GM19467 (cell line): ENCODE data around the gene DRC3.

Experiments
- ATAC-seq: cut with Tn5 transposase; IDR thresholded peaks from one replicate; pipeline ENCODE4 v1.9.1; 2021; ENCODE audit warnings: mild to moderate bottlenecking, moderate library complexity; ENCODE audit not compliant: unreplicated experiment

The DRC3 gene

DNA sequence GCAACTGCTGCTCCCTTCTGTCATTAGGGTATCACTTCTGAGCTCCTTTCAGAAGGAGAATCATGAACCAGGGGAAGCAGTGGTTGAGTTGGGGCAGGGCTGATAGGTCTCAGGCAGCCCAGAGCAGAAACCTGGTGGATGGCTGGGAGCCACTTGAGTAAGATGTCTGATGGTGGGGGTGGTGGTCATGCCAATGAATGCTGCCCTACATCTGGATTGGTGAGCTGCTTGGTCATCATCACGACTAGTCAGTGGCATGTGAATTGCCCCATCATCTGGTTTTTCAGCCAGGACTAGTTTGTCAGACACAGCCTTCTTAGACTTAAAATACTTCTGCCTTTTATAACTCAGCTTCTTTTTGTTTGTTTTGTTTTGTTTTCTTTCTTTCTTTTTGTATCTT lies 69.1 kb downstream of the DRC3 start:
- ATAC-seq: no peak

DNA sequence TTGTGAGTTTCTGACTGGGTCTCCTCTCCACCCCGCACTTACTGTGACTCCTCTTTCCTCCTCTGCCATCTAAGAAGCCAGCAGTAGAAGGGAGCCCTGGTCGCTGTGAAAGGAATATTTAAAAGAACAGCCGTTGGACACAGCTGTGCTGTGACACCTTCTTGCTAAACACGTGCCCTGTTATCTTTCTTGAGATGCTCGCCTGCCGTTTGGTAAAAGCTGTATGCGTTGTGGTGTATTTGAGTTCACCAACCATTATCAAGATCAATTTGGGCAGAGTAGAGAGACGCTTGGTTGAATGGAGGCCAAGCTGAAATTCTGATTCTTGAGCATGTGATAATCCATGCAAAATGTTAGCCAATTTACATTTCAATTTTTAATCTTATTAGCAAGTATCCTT lies 70.3 kb downstream of the DRC3 start:
- ATAC-seq: no peak

DNA sequence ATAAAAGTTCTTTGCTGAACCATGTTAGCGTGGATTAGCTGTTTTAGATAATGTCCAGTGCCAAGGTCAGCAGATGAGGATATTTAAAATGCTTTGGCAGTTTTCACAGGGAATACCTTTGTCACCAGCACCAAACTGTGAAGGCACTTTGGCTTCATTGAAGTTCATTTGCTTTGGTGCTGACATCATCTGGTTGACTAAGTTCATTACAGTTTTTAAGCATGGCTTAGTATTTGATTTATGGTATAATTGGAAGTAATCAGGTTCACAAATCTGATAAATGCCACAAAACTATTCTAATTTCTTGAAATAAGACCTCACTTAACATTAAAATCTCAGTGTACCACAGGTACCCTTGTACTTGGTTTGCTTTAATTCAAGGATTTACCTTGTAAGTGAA lies 70.8 kb downstream of the DRC3 start:
- ATAC-seq: no peak

DNA sequence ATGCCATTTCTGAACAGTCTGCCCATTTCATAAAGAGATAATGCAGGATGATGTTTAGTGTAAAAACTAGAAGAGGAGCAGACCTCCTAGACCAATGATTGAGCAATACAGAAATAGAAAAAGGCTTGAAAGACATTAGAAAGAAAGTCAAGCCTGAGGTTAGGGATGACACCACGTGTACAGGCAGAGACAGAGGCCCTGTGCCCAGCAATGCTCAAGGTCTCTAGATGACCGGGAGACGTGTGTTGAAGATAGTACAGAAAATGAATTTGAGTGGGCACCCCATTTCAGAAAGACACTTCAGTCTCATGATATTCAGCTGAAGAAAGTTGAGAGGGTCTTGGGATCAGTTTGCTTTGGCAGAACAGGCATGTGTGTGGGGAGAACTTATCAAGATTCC lies 71.9 kb downstream of the DRC3 start:
- ATAC-seq: no peak

DNA sequence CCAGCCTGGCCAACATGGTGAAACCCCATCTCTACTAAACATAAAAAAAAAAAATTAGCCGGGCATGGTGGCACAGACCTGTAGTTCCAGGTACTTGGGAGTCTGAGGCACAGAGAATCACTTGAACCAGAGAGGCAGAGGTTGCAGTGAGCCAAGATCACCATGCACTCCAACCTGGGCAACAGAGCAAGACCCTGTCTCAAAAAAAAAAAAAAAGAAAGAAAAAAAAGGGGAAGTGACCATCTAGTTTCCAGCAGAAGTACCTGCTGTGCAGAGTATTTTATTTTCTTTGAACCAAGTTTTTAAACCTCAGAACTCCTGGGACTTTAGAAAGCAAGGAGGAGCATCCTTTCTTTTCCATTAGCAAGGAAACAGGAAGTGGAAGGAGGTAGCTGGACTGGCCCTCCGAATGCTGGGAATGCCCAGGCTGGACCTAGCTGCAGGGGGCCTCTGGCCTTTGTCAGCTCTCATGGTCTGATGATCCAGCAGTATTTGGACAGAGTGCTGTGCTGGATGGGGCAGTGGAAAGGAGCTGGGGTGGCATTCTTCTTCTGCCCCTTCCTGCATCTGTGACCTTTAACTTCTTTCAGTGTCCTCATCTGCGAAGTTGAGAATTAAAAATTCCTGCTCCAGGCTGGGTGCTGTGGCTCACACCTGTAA lies 73.2 kb downstream of the DRC3 start:
- no peak for ATAC-seq

DNA sequence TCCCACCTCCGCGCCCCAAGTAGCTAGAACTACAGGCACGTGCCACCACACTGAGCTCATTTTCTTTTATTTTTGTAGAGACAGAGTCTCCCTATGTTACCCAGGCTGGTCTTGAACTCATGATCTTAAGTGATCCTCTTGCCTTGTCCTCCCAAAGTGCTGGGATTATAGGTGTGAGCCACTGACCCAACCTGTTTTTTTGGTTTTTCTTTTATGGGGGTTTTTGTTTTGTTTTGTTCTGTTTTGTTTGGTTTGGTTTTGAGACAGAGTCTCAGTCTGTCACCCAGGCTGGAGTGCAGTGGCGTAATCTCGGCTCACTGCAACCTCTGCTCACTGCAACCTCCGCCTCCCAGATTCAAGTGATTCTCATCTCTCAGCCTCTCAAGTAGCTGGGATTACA lies 82.9 kb downstream of the DRC3 start:
- ATAC-seq: no peak

DNA sequence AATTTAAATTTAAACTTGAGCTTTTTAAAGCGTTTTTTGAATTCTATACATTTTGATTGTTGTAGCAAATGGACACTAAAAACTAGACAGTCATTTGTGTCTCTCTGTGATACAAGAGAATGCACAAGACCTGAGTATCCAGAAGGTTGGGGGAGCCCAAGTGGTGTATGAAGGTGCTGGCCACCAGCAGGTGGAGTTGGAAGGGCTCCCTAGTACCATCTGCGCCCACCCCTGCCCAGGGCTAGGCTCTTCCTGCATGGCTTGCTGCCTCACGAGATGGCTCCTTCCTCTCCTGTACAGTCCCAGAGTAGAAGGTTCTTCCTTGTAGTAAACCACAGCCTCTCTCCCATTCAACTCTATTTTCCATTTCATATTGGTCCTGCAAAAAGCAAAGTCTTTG lies 83.6 kb downstream of the DRC3 start:
- ATAC-seq: no peak

DNA sequence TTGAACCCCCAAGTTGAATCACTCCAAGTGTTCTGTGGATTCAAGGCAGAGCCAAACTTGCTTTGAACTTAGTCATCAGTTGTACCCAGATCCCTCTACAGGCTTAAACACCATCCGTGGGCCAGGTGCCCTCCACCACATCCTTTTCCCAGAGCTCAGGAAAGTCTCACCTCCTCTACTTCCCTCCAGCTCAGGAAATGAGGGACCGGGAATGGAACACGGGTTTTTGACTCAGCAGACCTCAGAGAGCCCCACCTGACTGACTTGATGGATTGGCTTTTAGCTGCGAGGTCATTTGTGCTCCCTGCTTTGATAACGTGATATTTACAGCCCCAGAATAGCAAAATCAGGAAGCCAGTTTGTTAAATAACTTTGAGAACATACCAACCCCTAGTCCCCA lies 86.6 kb downstream of the DRC3 start:
- no peak for ATAC-seq

DNA sequence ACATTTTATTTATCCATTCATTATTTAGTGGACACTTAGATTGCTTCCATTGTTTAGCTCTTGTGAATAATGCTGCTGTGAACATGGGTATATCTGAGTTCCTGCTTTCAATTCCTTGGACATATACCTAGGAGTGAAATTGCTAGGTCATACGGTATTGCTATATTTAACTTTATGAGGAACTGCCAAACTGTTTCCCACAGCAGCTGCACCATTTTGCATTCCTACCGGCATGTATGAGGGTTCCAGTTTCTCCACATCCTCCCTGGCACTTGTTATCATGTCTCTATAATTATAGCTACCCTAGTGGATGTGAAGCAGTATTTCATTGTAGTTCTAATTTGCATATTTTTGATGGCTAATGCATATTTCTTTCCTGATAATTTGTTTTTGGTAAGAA lies 91.4 kb downstream of the DRC3 start:
- no peak for ATAC-seq

DNA sequence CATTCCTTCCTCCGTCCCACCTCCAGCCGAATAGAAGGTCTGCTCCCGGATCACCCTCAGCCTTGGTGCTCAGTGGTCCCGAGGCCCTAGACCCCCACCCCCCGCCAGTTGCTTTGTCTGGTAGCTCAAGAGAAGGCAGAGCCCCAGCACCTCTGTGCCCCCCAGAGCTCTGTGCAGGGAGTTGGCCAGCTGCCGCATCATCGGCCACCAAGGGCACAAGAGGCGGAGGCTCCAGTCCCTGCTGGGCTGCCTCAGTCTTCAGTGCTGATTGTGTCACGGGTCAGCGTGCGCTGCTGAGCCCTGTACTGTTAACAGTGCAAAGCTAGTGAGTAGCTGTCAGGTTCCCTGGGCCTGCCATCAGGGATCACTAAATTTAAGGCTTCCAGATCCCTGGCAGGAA lies 92.9 kb downstream of the DRC3 start:
- ATAC-seq: no peak
